Gastroesophageal sphincter (tissue), 3 donors: ENCODE data around the gene TBRG4.

Experiments used
- EP300 ChIP-seq: sonication (generic); formaldehyde crosslinking; IDR thresholded peaks from one replicate; pipeline ENCODE4 v1.6.1; 2017; ENCODE audit warnings: antibody characterized with exemption, mild to moderate bottlenecking
- POLR2A ChIP-seq, 2 donors: fragments of 450-650 bp; IDR thresholded peaks; one replicate each; pipeline ENCODE4 v1.6.1; 2017; ENCODE audit warnings: antibody characterized with exemption in 2 of 2, mild to moderate bottlenecking in 2 of 2, moderate library complexity in 1 of 2
- POLR2AphosphoS5 ChIP-seq: sonication (generic); formaldehyde crosslinking; IDR thresholded peaks from one replicate; pipeline ENCODE4 v1.6.1; 2017; ENCODE audit warnings: antibody characterized with exemption
- TF ChIP-seq, protein P1 (sequence below), 4 experiments: fragments of 200-600 bp in 2 of 4; fragments of 450-650 bp in 2 of 4; sonication (generic) in 1 of 4; IDR thresholded peaks; one replicate each; pipeline ENCODE4 v1.5.1; 2017 to 2019; ENCODE audit warnings: antibody characterized with exemption in 4 of 4, mild to moderate bottlenecking in 2 of 4, moderate library complexity in 2 of 4

DNA sequence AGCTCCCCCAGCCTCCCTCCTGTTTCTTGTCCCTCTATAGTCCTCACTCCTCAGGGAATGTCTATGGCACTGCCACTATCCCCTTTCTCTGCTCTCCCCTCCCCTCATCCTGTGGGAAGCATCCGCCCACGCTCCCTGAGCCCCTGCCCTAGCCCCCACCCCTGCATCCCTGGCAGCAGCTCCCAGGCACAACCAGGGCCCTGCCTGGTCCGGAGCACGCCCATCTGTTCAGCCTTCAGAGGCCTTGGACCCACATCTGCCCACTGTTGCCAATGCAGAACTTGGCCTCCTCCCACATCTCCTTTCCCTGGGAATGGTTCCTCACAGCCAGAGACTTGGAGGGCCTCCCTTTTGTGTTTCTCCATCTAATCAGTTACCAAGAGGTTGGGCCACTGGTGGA, 20.4 kb upstream of the TBRG4 start:
- TF ChIP-seq POLR2AphosphoS5: no peak
- TF ChIP-seq POLR2A (IDR thresholded peaks at IDR 0.05): no peak
- TF ChIP-seq, protein P1, sequence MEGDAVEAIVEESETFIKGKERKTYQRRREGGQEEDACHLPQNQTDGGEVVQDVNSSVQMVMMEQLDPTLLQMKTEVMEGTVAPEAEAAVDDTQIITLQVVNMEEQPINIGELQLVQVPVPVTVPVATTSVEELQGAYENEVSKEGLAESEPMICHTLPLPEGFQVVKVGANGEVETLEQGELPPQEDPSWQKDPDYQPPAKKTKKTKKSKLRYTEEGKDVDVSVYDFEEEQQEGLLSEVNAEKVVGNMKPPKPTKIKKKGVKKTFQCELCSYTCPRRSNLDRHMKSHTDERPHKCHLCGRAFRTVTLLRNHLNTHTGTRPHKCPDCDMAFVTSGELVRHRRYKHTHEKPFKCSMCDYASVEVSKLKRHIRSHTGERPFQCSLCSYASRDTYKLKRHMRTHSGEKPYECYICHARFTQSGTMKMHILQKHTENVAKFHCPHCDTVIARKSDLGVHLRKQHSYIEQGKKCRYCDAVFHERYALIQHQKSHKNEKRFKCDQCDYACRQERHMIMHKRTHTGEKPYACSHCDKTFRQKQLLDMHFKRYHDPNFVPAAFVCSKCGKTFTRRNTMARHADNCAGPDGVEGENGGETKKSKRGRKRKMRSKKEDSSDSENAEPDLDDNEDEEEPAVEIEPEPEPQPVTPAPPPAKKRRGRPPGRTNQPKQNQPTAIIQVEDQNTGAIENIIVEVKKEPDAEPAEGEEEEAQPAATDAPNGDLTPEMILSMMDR (IDR thresholded peaks at IDR 0.05): no peak
- no peak for TF ChIP-seq EP300
